Fibroblast of mammary gland (primary cell): ENCODE data around the gene CEMP1.
"Not testable (repeated sequence)": the region's sequence is repeated elsewhere in the genome, so short reads cannot be mapped to it uniquely, and the experiment has no call there.

Experiments used
- DNase-seq: peaks from one replicate; pipeline ENCODE4 v3.0.0-alpha.2; 2010; ENCODE audit warnings: low read depth
- H3K4me3 ChIP-seq: 2 replicates; pipeline ENCODE4 v1.5.1; 2011; ENCODE audit warnings: low read depth, mild to moderate bottlenecking, low read length, moderate library complexity; ENCODE audit not compliant: control insufficient read depth
- TF ChIP-seq, protein P1 (sequence below): conservative IDR thresholded peaks from 2 replicates; pipeline ENCODE4 v1.5.1; 2011; ENCODE audit warnings: low read depth, low read length, inconsistent platforms; ENCODE audit not compliant: control insufficient read depth, insufficient read depth

Gene CEMP1

DNA sequence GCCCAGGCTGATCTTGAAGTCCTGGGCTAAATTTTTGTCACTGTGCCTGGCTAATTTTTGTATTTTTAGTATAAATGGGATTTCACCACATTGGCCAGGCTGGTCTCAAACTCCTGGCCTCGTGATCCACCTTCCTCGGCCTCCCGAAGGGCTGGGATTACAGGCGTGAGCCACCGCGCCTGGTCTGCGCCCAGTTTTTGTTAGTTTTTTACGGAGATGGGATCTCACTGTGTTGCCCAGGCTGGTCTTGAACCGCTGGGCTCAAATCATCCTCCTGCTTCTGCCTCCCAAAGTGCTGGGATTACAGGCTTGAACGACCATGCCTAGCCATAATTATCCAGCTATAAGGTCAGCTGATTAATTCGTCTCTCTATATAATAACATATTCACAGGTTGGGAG lies 2.7 kb upstream of the CEMP1 start:
- H3K4me3 ChIP-seq, result no peak overlapping the region
- no peak for DNase-seq
- TF ChIP-seq, protein P1, sequence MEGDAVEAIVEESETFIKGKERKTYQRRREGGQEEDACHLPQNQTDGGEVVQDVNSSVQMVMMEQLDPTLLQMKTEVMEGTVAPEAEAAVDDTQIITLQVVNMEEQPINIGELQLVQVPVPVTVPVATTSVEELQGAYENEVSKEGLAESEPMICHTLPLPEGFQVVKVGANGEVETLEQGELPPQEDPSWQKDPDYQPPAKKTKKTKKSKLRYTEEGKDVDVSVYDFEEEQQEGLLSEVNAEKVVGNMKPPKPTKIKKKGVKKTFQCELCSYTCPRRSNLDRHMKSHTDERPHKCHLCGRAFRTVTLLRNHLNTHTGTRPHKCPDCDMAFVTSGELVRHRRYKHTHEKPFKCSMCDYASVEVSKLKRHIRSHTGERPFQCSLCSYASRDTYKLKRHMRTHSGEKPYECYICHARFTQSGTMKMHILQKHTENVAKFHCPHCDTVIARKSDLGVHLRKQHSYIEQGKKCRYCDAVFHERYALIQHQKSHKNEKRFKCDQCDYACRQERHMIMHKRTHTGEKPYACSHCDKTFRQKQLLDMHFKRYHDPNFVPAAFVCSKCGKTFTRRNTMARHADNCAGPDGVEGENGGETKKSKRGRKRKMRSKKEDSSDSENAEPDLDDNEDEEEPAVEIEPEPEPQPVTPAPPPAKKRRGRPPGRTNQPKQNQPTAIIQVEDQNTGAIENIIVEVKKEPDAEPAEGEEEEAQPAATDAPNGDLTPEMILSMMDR, result no peak

DNA sequence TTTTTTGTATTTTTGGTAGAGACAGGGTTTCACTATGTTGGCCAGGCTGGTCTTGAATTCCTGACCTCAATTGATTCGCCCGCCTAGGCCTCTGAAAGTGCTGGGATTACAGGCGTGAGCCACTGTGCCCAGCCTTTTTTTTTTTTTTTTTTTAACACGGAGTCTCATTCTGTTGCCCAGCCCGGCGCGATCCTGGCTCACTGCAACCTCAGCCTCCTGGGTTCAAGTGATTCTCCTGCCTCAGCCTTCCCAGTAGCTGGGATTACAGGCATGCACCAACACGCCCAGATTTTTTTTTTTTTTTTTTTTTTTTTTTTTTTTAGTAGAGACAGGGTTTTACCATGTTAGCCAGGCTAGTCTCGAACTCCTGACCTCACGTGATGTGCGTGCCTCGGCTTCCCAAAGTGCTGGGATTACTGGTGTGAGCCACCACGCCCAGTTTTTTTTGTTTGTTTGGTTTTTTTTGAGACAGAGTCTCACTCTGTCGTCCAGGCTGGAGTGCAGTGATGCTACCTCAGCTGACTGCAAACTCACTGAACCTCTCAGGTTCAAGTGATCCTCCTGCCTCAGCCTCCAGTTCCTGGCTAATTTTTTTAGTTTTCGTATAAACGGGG lies 2.0 kb upstream of the CEMP1 start:
- peak overlapping the region; percentile 47 for H3K4me3 ChIP-seq
- DNase-seq, result not testable (repeated sequence)

DNA sequence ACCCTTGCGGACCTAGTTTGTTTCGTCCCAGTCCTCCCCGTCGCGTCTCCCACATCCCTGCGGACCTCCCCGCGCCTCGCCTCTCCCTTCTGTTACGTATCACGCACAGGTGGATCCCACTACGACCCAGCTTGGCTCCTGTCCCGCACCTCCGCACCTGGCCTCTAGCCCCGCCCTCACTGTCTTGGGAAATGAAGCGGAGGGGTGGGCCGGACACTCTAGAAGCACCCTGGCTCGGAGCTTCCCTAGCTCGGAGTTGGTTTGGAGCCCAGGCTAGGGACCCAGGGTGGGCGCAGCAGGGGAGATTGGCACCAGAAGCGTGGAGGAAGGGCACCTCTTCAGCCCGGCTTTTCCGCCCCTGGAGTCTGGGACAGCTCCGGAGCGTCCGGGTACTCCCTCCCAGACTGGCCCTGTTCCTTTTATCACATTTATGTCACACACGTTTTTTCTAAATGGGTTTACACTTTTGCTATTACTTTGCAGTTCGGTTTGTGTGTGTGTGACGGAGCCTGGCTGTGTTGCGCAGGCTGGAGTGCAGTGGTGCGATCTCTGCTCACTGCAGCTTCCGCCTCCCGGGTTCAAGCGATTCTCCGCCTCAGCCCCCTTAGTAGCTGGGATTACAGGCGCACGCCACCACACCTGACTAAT lies 1.4 kb upstream of the CEMP1 start:
- TF ChIP-seq, protein P1, result no peak
- peak; percentile 56 for DNase-seq
- H3K4me3 ChIP-seq, result peak overlapping the region; percentile 47

DNA sequence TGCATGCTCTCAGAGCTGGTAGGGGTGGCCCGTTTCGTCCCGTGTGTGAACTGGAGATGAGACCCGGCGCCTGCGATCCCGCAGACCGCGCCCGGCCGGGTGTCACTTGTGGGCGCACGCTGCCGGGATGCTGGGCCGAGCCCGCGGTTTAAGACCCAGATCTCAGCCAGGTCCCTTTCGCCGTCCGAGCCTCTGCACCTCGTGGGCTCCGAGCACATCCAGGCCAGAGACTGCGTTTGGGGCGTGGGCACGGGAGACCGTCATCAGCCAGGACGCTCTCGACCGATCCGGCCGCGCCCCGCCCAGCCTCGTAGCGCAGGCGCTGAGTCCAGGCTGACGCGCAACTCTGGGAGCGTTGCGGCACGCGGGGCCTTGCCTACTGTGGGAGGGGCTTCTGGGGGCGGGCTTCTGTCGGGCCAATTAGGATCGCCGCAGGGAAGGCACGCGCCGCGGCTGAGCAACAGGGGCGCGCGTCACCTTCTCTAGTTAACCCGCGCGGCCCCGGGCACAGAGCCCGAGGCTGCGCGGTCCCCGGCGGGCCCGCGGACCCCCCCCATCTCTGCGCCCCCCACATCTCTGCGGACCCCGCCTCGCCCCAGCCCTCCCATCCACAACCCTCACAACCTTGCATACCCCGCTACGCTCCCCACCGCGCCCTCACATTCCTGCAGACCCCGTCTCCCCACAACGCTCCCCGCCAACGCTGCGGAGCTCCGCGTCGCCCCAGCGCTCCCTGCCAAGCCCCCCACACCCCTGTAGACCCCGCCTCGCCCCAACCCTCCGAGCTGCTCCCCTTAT lies 687 bp upstream of the CEMP1 start:
- TF ChIP-seq, protein P1, result no peak
- DNase-seq, result peak; percentile 96
- H3K4me3 ChIP-seq, result peak overlapping the region; percentile 47

DNA sequence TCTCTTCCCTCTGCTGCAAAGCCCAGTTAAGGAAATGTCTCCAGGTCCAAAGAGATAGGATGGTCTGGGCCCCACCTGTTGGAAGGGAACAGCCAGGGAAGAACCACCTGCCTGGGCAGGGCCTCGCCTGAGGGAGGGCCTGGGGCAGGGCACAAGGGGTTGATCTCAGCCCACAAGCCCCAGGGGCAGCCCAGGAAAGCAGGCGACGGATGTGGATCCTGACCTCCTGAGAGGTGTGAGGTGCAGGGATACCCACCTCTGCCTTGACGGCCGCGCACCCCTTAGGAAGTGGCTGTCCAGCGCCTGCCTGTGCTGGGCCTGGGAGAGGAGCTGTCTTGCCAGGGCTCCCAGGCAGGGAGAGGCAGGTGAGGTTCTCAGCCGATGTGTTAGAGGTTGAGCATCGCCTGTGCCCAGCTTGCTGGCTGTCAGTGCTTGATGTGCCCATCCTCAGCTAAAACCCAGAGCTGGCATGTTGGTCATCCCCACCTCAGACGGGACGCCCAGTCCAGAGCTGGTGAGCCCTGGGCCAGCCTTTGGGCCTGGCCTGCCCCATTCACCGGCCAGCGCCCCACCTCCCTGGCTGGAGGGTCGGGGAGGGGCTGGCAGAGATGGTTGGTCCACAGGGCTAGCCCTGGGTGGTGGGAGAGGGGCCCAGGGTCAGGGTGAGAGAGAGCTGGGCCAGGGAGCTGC lies 434 bp downstream of the CEMP1 start:
- TF ChIP-seq, protein P1, result no peak
- no peak overlapping the region for H3K4me3 ChIP-seq
- DNase-seq, result no peak

DNA sequence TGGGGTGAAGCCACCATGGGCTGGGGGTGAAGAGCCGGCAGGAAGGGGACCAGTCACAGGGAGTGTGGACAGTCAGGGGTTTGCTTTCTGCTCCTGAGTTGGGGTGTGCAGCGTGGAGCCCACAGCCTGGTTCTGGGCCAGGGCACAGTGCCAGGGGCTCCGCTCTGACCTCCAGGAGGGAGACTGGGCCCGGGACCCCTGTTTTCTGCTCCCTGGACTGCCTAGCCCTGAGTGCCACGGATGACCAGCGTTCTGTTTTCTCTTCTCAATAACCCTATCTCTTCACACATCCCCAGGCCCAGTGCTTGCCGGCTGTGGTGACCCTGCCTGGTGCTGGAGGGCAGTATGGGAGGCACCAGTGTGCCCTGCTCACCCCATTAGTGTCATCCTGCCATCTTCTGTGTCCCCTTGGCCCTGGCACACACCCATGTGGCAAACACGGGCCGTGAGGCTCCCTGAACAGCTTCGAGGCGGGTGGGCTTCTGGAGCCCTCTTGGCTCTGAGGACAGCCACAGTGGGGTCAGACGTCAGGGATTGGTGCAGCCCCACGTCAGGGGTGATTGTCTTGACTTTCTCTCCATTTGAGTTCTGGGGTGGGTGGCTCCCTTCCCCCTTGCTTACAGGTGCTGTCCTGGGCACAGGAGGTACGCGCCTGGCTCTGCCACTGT lies 1.1 kb downstream of the CEMP1 start:
- DNase-seq, result no peak
- TF ChIP-seq, protein P1, result no peak
- no peak overlapping the region for H3K4me3 ChIP-seq
